WERI-Rb-1 (cell line): ENCODE results near the gene RIPPLY3.
"Not testable (repeated sequence)": the region's sequence is repeated elsewhere in the genome, so short reads cannot be mapped to it uniquely, and the experiment has no call there.

Experiments used
- DNase-seq: peaks from one replicate; pipeline ENCODE4 v3.0.0-alpha.2; 2020
- H3K27ac ChIP-seq: fragments of 250-450 bp; sonication (Bioruptor Pico); 2 replicates; pipeline ENCODE4 v1.5.1; 2020; ENCODE audit warnings: mild to moderate bottlenecking, moderate library complexity
- H3K27me3 ChIP-seq: fragments of 250-450 bp; sonication (Bioruptor Pico); 2 replicates; pipeline ENCODE4 v1.5.1; 2021; ENCODE audit warnings: mild to moderate bottlenecking, low read depth, moderate library complexity; ENCODE audit not compliant: insufficient read depth, severe bottlenecking
- H3K36me3 ChIP-seq: fragments of 250-450 bp; sonication (Bioruptor Pico); 2 replicates; pipeline ENCODE4 v1.5.1; 2020; ENCODE audit warnings: mild to moderate bottlenecking, moderate library complexity
- H3K4me3 ChIP-seq: 2 replicates; pipeline ENCODE4 v1.5.1; 2011; ENCODE audit warnings: low read depth, mild to moderate bottlenecking, control low read depth, low read length
- H3K9me3 ChIP-seq: fragments of 250-450 bp; sonication (Bioruptor Pico); 2 replicates; pipeline ENCODE4 v1.5.1; 2021; ENCODE audit warnings: mild to moderate bottlenecking, moderate library complexity; ENCODE audit not compliant: severe bottlenecking
- CTCF ChIP-seq: IDR thresholded peaks from 2 replicates; pipeline ENCODE4 v1.5.1; 2011; ENCODE audit warnings: low read depth, mild to moderate bottlenecking, control low read depth, inconsistent platforms, low read length

RIPPLY3 gene

GRCh38 chr21:36999131-36999898, 7.2 kb upstream of the RIPPLY3 start:
- Histone ChIP-seq H3K4me3 (no peak overlapping the region), H3K36me3 (no peaks in the 10 kb centered on the region), H3K9me3 (peaks cover 5% of the 10 kb centered on the region), H3K27ac (no peak overlapping the region), H3K27me3 (no peaks in the 10 kb centered on the region)
- no peak for TF ChIP-seq CTCF
- no peak for DNase-seq

- Histone ChIP-seq H3K9me3 (peaks cover 1% of the 10 kb centered on the region), H3K4me3 (no peak overlapping the region), H3K27ac (no peak overlapping the region), H3K27me3 (no peaks in the 10 kb centered on the region), H3K36me3 (no peaks in the 10 kb centered on the region)
- peak; percentile 35; the same call in 1 of the 2 replicates for TF ChIP-seq CTCF
- DNase-seq, result no peak
Measured at GRCh38 chr21:37000381-37000780, 6.1 kb upstream of the RIPPLY3 start.

- Histone ChIP-seq H3K27ac (no peak overlapping the region), H3K36me3 (no peaks in the 10 kb centered on the region), H3K9me3 (peaks cover 10% of the 10 kb centered on the region), H3K4me3 (no peak overlapping the region), H3K27me3 (no peaks in the 10 kb centered on the region)
- TF ChIP-seq CTCF, result no peak
- DNase-seq, result no peak
Measured at GRCh38 chr21:37001441-37001840, 5.1 kb upstream of the RIPPLY3 start.

- H3K27me3 ChIP-seq, H3K27ac ChIP-seq, DNase-seq, H3K4me3 ChIP-seq, H3K36me3 ChIP-seq: not testable (repeated sequence)
- peaks cover 13% of the 10 kb centered on the region for H3K9me3 ChIP-seq
Measured at GRCh38 chr21:37002851-37003250, 3.7 kb upstream of the RIPPLY3 start.

- H3K9me3 ChIP-seq, result peaks cover 13% of the 10 kb centered on the region
- H3K27ac ChIP-seq, H3K27me3 ChIP-seq, H3K36me3 ChIP-seq, DNase-seq, H3K4me3 ChIP-seq: not testable (repeated sequence)
Measured at GRCh38 chr21:37003917-37004316, 2.6 kb upstream of the RIPPLY3 start.

GRCh38 chr21:37005548-37006485, 685 bp upstream of the RIPPLY3 start:
- Histone ChIP-seq H3K4me3 (no peak overlapping the region), H3K36me3 (no peaks in the 10 kb centered on the region), H3K27me3 (no peaks in the 10 kb centered on the region), H3K9me3 (peaks cover 13% of the 10 kb centered on the region), H3K27ac (no peak overlapping the region)
- TF ChIP-seq CTCF, result no peak
- DNase-seq, result no peak
